NCI-H2107 (cell line): ENCODE measurements around the gene NAT8L.

Source experiments
- DNase-seq: peaks from one replicate; lab custom pipeline; 2025; lab: John Stamatoyannopoulos, UW

Gene NAT8L

GRCh38 chr4:2094545-2094944, 35.4 kb downstream of the NAT8L start:
- no peak for DNase-seq

- no peak for DNase-seq
Measured at GRCh38 chr4:2095236-2096072, 36.3 kb downstream of the NAT8L start.

- no peak for DNase-seq
Measured at GRCh38 chr4:2096073-2096609, 37.0 kb downstream of the NAT8L start.

- DNase-seq = no peak
Measured at GRCh38 chr4:2101346-2102044, 42.4 kb downstream of the NAT8L start.

- DNase-seq = no peak
Measured at GRCh38 chr4:2102045-2102883, 43.1 kb downstream of the NAT8L start.

- DNase-seq = no peak
Measured at GRCh38 chr4:2103127-2103842, 44.2 kb downstream of the NAT8L start.

- no peak for DNase-seq
Measured at GRCh38 chr4:2103843-2104547, 44.9 kb downstream of the NAT8L start.

GRCh38 chr4:2104556-2105345, 45.6 kb downstream of the NAT8L start:
- no peak for DNase-seq

- no peak for DNase-seq
Measured at GRCh38 chr4:2105559-2105958, 46.4 kb downstream of the NAT8L start.

- DNase-seq = no peak
Measured at GRCh38 chr4:2116687-2117400, 57.7 kb downstream of the NAT8L start.
